GM12878 (cell line): ENCODE measurements around the gene STEAP3. TPM values are rescaled to one million over a fixed set of nuclear protein-coding genes. Genes with fewer than 3 reads are reported as not detected.

ENCODE experiments used
- ATAC-seq: fragments of 200-7000 bp; cut with Tn5 transposase; 3 replicates; pipeline ENCODE4 v1.9.1; 2020; ENCODE audit warnings: mild to moderate bottlenecking, moderate library complexity
- BruUV-seq: library from RNA; stranded (reverse); fragments of 400-500 nt; replicated peaks from 2 replicates; lab custom pipeline; 2021; lab: Mats Ljungman, UMichigan
- CTCF ChIA-PET: fragments of 300-600 bp; sonication (Branson Sonifier 250); formaldehyde crosslinking; extraction: SDS; loops from one replicate; lab custom pipeline; 2021; ENCODE audit warnings: inconsistent platforms; lab: Yijun Ruan, JAX
- POLR2A ChIA-PET: fragments of 350-600 bp; formaldehyde crosslinking; extraction: SDS; loops from one replicate; lab custom pipeline; 2021; ENCODE audit warnings: inconsistent platforms; lab: Charles Lee
- RAD21 ChIA-PET: fragments of 300-600 bp; sonication (Branson Sonifier 250); formaldehyde crosslinking; loops from one replicate; lab custom pipeline; 2023; ENCODE audit warnings: antibody characterized with exemption; ENCODE audit not compliant: unreplicated experiment; lab: Charles Lee
- SMC1A ChIA-PET: fragments of 300-600 bp; sonication (Branson Sonifier 250); formaldehyde crosslinking; loops from one replicate; lab custom pipeline; 2023; ENCODE audit not compliant: unreplicated experiment, uncharacterized antibody; lab: Charles Lee
- DNase-seq: peaks from one replicate; pipeline ENCODE4 v3.0.0-alpha.2; 2011; ENCODE audit warnings: low read depth, low spot score
- FAIRE-seq: peaks from 3 replicates; lab custom pipeline; 2011; peaks lifted over from hg19 to GRCh38; lab: Jason Lieb, UNC
- H2AFZ ChIP-seq: 2 replicates; pipeline ENCODE4 v1.6.0; 2011; ENCODE audit warnings: low read depth, low read length, control low read depth; ENCODE audit not compliant: control insufficient read depth
- H3K27ac ChIP-seq: 2 replicates; pipeline ENCODE4 v1.5.1; 2011; ENCODE audit warnings: control low read depth; ENCODE audit not compliant: control insufficient read depth, insufficient read depth
- H3K27me3 ChIP-seq, 2 experiments: replicated peaks in 1 of 2; 2 replicates each; pipeline versions ENCODE4 v1.6.0 to v1.6.1; 2011; ENCODE audit warnings: low read length in 1 of 2; ENCODE audit not compliant: control insufficient read depth in 2 of 2, insufficient read depth in 2 of 2
- H3K36me3 ChIP-seq, 2 experiments: 2 replicates each; pipeline ENCODE4 v1.5.1; 2011; ENCODE audit warnings: low read length in 1 of 2; ENCODE audit not compliant: control insufficient read depth in 2 of 2, insufficient read depth in 2 of 2
- H3K4me1 ChIP-seq: 2 replicates; pipeline ENCODE4 v1.6.1; 2011; ENCODE audit warnings: mild to moderate bottlenecking, low read length, moderate library complexity, mixed read lengths; ENCODE audit not compliant: control insufficient read depth, insufficient read depth
- H3K4me2 ChIP-seq: 2 replicates; pipeline ENCODE4 v1.6.0; 2011; ENCODE audit warnings: control low read depth; ENCODE audit not compliant: control insufficient read depth, insufficient read depth
- H3K4me3 ChIP-seq: fragments of 200-600 bp; sonication (generic); 2 replicates; pipeline ENCODE4 v1.5.1; 2016
- H3K79me2 ChIP-seq: 2 replicates; pipeline ENCODE4 v1.6.0; 2011; ENCODE audit warnings: low read length; ENCODE audit not compliant: control insufficient read depth, insufficient read depth
- H3K9ac ChIP-seq: 2 replicates; pipeline ENCODE4 v1.8.0; 2011; ENCODE audit warnings: low read length, control low read depth, mixed read lengths; ENCODE audit not compliant: control insufficient read depth, insufficient read depth
- H3K9me3 ChIP-seq: replicated peaks from 3 replicates; pipeline ENCODE4 v1.5.1; 2011; ENCODE audit warnings: mild to moderate bottlenecking, low read length; ENCODE audit not compliant: control insufficient read depth, insufficient read depth
- H4K20me1 ChIP-seq: 2 replicates; pipeline ENCODE4 v1.6.0; 2011; ENCODE audit not compliant: control insufficient read depth, insufficient read depth
- MYC ChIP-seq: IDR thresholded peaks from 2 replicates; pipeline ENCODE4 v1.6.1; 2011; ENCODE audit warnings: mild to moderate bottlenecking, low read length, moderate library complexity, inconsistent platforms; ENCODE audit not compliant: insufficient read depth, insufficient replicate concordance, insufficient read length, severe bottlenecking
- TAF1 ChIP-seq: IDR thresholded peaks from 2 replicates; pipeline ENCODE4 v1.6.1; 2011; ENCODE audit warnings: mild to moderate bottlenecking, low read depth, low read length, borderline replicate concordance
- TCF3 ChIP-seq: IDR thresholded peaks from 2 replicates; pipeline ENCODE4 v1.6.1; 2012; ENCODE audit warnings: low read depth, mild to moderate bottlenecking, low read length, borderline replicate concordance; ENCODE audit not compliant: insufficient read depth
- WGBS: methylation state at CpG from one replicate; pipeline ENCODE4 v1.1.6; 2016; ENCODE audit warnings: low lambda C conversion rate; ENCODE audit not compliant: insufficient replicate concordance, insufficient coverage; ENCODE audit errors: missing lambda C conversion rate; 5-methylcytosine and 5-hydroxymethylcytosine counted together
- in situ Hi-C: fragments of 300-500 bp; cut with MboI; formaldehyde crosslinking; loops from 9 replicates; pipeline ENCODE4 v1.14.3; 2018; ENCODE audit warnings: mixed read lengths
- intact Hi-C: fragments of 100-400 bp; cut with micrococcal nuclease; formaldehyde crosslinking; loops from one replicate; pipeline ENCODE4 v1.14.2; 2022; ENCODE audit not compliant: unreplicated experiment
- polyA plus RNA-seq, 11 experiments: library from polyadenylated mRNA; depleted of rRNA in 4 of 11; unstranded in 6 of 11; stranded (reverse) in 5 of 11; fragments of >200 nt; fragmentation: Nextera tagmentation in 4 of 11; fragmentation: Illumina TruSeq in 1 of 11; extraction: Ambion mirVana in 4 of 11; extraction: Trizol in 1 of 11; gene quantifications; 1 replicate in 1 of 11; 2 replicates in 10 of 11; pipeline versions ENCODE4 v1.2.1 to v1.2.3, GENCODE V29; 2011 to 2016; ENCODE audit warnings: inconsistent platforms in 2 of 11, missing spikeins in 2 of 11, low read depth in 1 of 11
- total RNA-seq, 4 experiments: library from RNA; depleted of rRNA in 3 of 4; stranded (reverse); fragments of >200 nt in 3 of 4; fragmentation: Illumina TruSeq in 1 of 4; extraction: Trizol in 1 of 4; gene quantifications; 2 replicates each; pipeline versions ENCODE4 v1.2.1 to v1.2.3, GENCODE V29; 2013 to 2021
- TF ChIP-seq, protein P1 (sequence below): fragments of 450-650 bp; IDR thresholded peaks from 2 replicates; pipeline ENCODE4 v1.6.1; 2017; ENCODE audit warnings: mild to moderate bottlenecking, moderate library complexity

Gene STEAP3
- total and polyA plus RNA-seq, 10 of the 15 experiments (the other 5 are each of a cell fraction or from before 2014, with no cell fraction given): 0.42 to 8.3 (median 4.8) TPM

DNA sequence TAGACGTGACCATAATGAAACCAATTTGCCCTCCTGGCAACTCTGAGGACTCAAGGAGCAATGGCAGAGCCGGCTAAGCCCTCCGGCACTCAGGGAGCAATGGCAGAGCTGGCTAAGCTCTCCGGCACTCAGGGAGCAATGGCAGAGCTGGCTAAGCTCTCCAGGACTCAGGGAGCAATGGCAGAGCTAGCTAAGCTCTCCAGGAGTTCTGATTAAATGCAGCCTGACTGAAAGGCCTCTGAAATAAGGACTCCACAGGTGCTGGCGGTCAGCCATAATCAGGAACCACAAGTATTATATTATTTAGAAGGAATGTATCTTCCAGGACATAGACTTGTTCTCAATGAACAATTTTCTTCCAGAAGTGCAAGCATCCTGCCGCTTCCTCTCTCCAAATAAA, 77.8 kb downstream of the STEAP3 start:
- no TSS peak for BruUV-seq
- Histone ChIP-seq H3K27ac (no peak overlapping the region), H3K4me1 (no peaks in the 10 kb centered on the region), H3K36me3 (no peaks in the 10 kb centered on the region), H3K9me3 (no peaks in the 10 kb centered on the region), H3K9ac (no peak overlapping the region), H3K79me2 (no peaks in the 10 kb centered on the region), H4K20me1 (no peaks in the 10 kb centered on the region), H3K27me3 (no peaks in the 10 kb centered on the region), H2AFZ (no peak overlapping the region), H3K4me3 (no peak overlapping the region), H3K4me2 (no peak overlapping the region)
- 87% methylated on average over 6 of the region's 6 CpGs for WGBS
- RAD21 ChIA-PET: no interaction called here
- ATAC-seq (no peak), DNase-seq (no peak), FAIRE-seq (no peak)
- in situ Hi-C loops: no loop called here
- CTCF ChIA-PET: interaction anchor here (0.6 to 1.5 kb wide), 2 partner anchors 20 to 420 kb away, joined by 3 to 6 read pairs; no protein-coding TSS in a partner anchor
- POLR2A ChIA-PET: interaction anchor here (0.6 kb wide), 1 partner anchor 13 kb away, joined by 5 read pairs; no protein-coding TSS in a partner anchor
- TF ChIP-seq TAF1: no peak
- intact Hi-C loops: no loop called here
- SMC1A ChIA-PET: interaction anchor here (1.5 to 1.6 kb wide), 2 partner anchors 11 to 49 kb away, joined by 3 to 8 read pairs; no protein-coding TSS in a partner anchor

DNA sequence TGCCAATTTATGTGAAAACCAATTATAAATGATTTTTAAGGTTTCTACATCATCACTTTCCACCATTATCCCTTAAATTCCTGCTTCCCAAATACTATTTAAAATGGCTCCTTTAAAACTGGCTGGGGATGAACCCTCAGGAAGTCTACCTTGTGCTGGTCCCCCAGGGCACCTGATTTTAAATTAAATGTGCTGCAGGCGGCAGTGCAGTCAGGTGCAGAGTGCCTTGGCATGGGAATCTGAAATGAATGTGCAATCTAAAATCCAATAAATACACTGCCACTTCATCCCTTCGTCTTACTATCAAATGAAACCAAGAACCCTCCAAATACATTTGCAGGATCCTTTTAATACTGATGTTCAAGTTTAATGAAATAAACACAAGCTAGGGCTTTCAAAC, 81.2 kb downstream of the STEAP3 start:
- intact Hi-C loops (loop anchor here (5.0 kb wide), 1 partner anchor 278 kb away; no protein-coding TSS in a partner anchor), in situ Hi-C loops (loop anchor here (5.0 kb wide), 1 partner anchor 423 kb away; no protein-coding TSS in a partner anchor)
- CTCF ChIA-PET: no interaction called here
- TF ChIP-seq TCF3 (no peak), MYC (no peak)
- TF ChIP-seq, protein P1, sequence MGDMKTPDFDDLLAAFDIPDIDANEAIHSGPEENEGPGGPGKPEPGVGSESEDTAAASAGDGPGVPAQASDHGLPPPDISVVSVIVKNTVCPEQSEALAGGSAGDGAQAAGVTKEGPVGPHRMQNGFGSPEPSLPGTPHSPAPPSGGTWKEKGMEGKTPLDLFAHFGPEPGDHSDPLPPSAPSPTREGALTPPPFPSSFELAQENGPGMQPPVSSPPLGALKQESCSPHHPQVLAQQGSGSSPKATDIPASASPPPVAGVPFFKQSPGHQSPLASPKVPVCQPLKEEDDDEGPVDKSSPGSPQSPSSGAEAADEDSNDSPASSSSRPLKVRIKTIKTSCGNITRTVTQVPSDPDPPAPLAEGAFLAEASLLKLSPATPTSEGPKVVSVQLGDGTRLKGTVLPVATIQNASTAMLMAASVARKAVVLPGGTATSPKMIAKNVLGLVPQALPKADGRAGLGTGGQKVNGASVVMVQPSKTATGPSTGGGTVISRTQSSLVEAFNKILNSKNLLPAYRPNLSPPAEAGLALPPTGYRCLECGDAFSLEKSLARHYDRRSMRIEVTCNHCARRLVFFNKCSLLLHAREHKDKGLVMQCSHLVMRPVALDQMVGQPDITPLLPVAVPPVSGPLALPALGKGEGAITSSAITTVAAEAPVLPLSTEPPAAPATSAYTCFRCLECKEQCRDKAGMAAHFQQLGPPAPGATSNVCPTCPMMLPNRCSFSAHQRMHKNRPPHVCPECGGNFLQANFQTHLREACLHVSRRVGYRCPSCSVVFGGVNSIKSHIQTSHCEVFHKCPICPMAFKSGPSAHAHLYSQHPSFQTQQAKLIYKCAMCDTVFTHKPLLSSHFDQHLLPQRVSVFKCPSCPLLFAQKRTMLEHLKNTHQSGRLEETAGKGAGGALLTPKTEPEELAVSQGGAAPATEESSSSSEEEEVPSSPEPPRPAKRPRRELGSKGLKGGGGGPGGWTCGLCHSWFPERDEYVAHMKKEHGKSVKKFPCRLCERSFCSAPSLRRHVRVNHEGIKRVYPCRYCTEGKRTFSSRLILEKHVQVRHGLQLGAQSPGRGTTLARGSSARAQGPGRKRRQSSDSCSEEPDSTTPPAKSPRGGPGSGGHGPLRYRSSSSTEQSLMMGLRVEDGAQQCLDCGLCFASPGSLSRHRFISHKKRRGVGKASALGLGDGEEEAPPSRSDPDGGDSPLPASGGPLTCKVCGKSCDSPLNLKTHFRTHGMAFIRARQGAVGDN: no peak
- SMC1A ChIA-PET: interaction anchor here (1.5 kb wide), 1 partner anchor 423 kb away, joined by 3 read pairs; no protein-coding TSS in a partner anchor
- Histone ChIP-seq H3K27me3 (no peaks in the 10 kb centered on the region), H3K79me2 (no peaks in the 10 kb centered on the region), H3K4me2 (no peak overlapping the region), H4K20me1 (no peaks in the 10 kb centered on the region), H3K4me3 (no peak overlapping the region), H2AFZ (no peak overlapping the region), H3K9ac (no peak overlapping the region), H3K4me1 (no peaks in the 10 kb centered on the region), H3K9me3 (no peaks in the 10 kb centered on the region), H3K27ac (no peak overlapping the region), H3K36me3 (no peaks in the 10 kb centered on the region)
- RAD21 ChIA-PET: interaction anchor here (1.0 kb wide), 1 partner anchor 60 kb away, joined by 3 read pairs; no protein-coding TSS in a partner anchor
- no TSS peak for BruUV-seq
- DNase-seq (no peak), ATAC-seq (no peak), FAIRE-seq (no peak)
- POLR2A ChIA-PET: no interaction called here
- 97% methylated on average over 2 of the region's 2 CpGs for WGBS
